ENCODE results near the gene MYEOV.

Gene MYEOV

GRCh38 chr11:69293819-69294505 is at the start of gene MYEOV:
Gene MYEOV, plus strand, starts transcription at chr11:69294155. Its CDS starts 1,200 bp downstream, at chr11:69295355.
- H3K4me3 ChIP-seq (ENCODE audit: low read depth, low read length) = peak within 1 kb of the TSS; percentile 35
- TF ChIP-seq, protein P1, sequence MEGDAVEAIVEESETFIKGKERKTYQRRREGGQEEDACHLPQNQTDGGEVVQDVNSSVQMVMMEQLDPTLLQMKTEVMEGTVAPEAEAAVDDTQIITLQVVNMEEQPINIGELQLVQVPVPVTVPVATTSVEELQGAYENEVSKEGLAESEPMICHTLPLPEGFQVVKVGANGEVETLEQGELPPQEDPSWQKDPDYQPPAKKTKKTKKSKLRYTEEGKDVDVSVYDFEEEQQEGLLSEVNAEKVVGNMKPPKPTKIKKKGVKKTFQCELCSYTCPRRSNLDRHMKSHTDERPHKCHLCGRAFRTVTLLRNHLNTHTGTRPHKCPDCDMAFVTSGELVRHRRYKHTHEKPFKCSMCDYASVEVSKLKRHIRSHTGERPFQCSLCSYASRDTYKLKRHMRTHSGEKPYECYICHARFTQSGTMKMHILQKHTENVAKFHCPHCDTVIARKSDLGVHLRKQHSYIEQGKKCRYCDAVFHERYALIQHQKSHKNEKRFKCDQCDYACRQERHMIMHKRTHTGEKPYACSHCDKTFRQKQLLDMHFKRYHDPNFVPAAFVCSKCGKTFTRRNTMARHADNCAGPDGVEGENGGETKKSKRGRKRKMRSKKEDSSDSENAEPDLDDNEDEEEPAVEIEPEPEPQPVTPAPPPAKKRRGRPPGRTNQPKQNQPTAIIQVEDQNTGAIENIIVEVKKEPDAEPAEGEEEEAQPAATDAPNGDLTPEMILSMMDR (IDR thresholded peaks at IDR 0.05; ENCODE audit: low read depth, low read length, missing control alignments) = no peak
- DNase-seq (ENCODE audit: low read depth) = peak; percentile 53

GRCh38 chr11:69244266-69244665 is 49.7 kb upstream of the MYEOV start:
- TF ChIP-seq, protein P1 (IDR thresholded peaks at IDR 0.05; ENCODE audit: low read depth, low read length, missing control alignments) = no peak
- H3K4me3 ChIP-seq (ENCODE audit: low read depth, low read length) = no peak overlapping the region
- DNase-seq (ENCODE audit: low read depth) = no peak

DNA sequence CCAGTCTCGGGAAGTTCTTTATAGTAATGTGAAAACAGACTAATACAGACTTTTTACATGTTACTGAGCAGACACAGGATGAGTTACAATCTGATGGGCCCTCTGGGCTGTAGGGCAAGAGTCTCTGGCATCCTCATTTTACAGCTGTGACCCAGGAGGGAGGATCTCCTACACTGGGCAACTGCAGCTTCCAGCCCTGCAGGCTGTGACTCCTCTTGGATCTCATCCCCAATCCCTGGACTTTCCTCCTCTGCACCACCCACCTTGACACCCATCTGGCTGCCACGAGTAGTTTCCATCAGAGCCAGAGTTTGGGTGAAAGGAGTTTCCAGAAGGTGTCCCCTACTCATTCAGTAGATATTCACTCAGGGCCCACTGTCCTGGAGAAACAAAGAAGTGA is 48.9 kb upstream of the MYEOV start:
- no peak for DNase-seq (ENCODE audit: low read depth)
- no peak overlapping the region for H3K4me3 ChIP-seq (ENCODE audit: low read depth, low read length)
- TF ChIP-seq, protein P1 (IDR thresholded peaks at IDR 0.05; ENCODE audit: low read depth, low read length, missing control alignments) = no peak

GRCh38 chr11:69245491-69246345 is 48.2 kb upstream of the MYEOV start:
- H3K4me3 ChIP-seq (ENCODE audit: low read depth, low read length) = no peak overlapping the region
- TF ChIP-seq, protein P1 (IDR thresholded peaks at IDR 0.05; ENCODE audit: low read depth, low read length, missing control alignments) = no peak
- no peak for DNase-seq (ENCODE audit: low read depth)

DNA sequence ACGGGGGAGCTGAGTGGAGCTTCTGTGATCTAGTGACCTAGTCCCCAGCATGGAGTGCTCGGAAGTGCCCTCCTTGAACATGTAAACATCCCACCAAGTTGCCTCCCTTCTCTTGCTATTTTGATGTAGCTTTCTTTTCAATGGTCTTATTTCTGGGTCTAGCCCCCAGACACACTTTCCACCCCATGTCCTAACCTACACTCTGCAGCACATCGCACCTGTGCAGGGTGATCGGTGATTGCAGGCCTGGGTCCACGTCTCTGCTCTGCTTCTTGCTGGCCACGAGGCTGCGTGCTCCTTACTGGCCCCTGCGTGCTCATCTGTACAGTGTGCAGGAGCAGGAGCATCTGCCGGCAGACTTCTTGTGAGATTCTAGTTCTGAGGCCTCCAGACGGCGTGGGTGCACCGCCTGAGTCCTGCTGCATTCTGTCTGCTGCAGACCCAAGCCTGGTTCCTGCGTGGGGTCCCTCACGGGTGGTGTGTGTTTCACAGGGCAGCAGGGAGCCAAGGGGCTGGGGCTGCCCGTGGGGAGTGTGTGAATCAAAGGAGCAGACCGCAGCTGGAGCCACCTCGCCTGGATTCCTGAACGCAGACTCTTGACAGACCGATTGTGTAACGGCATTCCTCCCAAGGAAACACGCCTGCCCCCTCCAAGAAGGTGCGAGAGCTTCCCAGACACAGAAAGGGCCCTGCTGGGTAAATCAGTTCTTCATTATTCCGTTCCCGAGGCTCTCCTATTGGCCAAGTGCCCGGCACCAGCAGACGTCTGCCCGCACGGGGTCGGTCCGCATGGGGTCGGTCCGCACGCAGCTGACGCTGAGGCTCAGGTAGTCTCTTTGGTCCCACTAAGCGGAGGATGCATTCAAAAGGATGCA is 44.4 kb upstream of the MYEOV start:
- DNase-seq (ENCODE audit: low read depth) = no peak
- TF ChIP-seq, protein P1 (IDR thresholded peaks at IDR 0.05; ENCODE audit: low read depth, low read length, missing control alignments) = no peak
- H3K4me3 ChIP-seq (ENCODE audit: low read depth, low read length) = no peak overlapping the region

GRCh38 chr11:69250186-69251056 is 43.5 kb upstream of the MYEOV start:
- H3K4me3 ChIP-seq (ENCODE audit: low read depth, low read length) = no peak overlapping the region
- DNase-seq (ENCODE audit: low read depth) = no peak
- TF ChIP-seq, protein P1 (IDR thresholded peaks at IDR 0.05; ENCODE audit: low read depth, low read length, missing control alignments) = no peak
